Fibroblast of villous mesenchyme (primary cell): ENCODE results near the gene KRT74. TPM values are rescaled to one million over a fixed set of nuclear protein-coding genes. Genes with fewer than 3 reads are reported as not detected.

Source experiments
- DNase-seq: peaks from one replicate; pipeline ENCODE4 v3.0.0-alpha.2; 2010; ENCODE audit warnings: low read depth
- H3K4me3 ChIP-seq: 2 replicates; pipeline ENCODE4 v1.5.1; 2011; ENCODE audit warnings: low read depth, mild to moderate bottlenecking, low read length
- CTCF ChIP-seq: IDR thresholded peaks from 2 replicates; pipeline ENCODE4 v1.5.1; 2012; ENCODE audit warnings: low read depth, mild to moderate bottlenecking, low read length; ENCODE audit not compliant: insufficient read depth
- total RNA-seq: library from RNA; depleted of rRNA; stranded (reverse); fragments of >200 nt; gene quantifications from 2 replicates; pipeline ENCODE4 v1.2.3, GENCODE V29; 2012

Gene KRT74
- total RNA-seq, 1 donor, result not detected

- no peak for TF ChIP-seq CTCF
- DNase-seq, result no peak
- no peak overlapping the region for H3K4me3 ChIP-seq
Measured at GRCh38 chr12:52555577-52555976, 18.1 kb downstream of the KRT74 start.

GRCh38 chr12:52552681-52553195 is 20.9 kb downstream of the KRT74 start, which contains the start of gene KRT71:
TSS of gene KRT71 (minus strand) at chr12:52553145. CDS start at chr12:52553077, 68 bp downstream.
- DNase-seq, result no peak
- no peak within 1 kb of the TSS for H3K4me3 ChIP-seq
- no peak for TF ChIP-seq CTCF

- no peak overlapping the region for H3K4me3 ChIP-seq
- no peak for DNase-seq
- no peak for TF ChIP-seq CTCF
Measured at GRCh38 chr12:52552055-52552454, 21.6 kb downstream of the KRT74 start.

GRCh38 chr12:52551216-52551865 is 22.3 kb downstream of the KRT74 start:
- H3K4me3 ChIP-seq, result no peak overlapping the region
- peak; percentile 1 for DNase-seq
- no peak for TF ChIP-seq CTCF

DNA sequence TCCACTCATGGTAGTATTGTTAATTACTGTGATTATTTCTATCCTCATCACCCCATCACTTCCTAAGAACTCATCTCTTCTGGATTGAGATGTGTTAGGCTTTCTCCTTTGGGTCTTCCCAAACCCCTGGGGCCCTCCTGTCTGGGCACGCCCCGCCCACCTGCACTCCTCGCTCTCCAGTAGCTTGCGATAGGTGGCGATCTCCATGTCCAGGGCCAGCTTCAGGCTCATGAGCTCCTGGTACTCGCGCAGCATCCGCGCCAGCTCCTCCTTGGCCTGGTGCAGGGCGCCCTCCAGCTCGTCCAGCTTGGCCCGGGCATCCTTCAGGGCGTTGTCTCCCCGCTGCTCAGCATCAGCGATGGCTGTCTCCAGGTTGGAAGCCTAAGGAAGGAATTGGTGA is 27.5 kb downstream of the KRT74 start:
- no peak overlapping the region for H3K4me3 ChIP-seq
- TF ChIP-seq CTCF, result no peak
- no peak for DNase-seq

DNA sequence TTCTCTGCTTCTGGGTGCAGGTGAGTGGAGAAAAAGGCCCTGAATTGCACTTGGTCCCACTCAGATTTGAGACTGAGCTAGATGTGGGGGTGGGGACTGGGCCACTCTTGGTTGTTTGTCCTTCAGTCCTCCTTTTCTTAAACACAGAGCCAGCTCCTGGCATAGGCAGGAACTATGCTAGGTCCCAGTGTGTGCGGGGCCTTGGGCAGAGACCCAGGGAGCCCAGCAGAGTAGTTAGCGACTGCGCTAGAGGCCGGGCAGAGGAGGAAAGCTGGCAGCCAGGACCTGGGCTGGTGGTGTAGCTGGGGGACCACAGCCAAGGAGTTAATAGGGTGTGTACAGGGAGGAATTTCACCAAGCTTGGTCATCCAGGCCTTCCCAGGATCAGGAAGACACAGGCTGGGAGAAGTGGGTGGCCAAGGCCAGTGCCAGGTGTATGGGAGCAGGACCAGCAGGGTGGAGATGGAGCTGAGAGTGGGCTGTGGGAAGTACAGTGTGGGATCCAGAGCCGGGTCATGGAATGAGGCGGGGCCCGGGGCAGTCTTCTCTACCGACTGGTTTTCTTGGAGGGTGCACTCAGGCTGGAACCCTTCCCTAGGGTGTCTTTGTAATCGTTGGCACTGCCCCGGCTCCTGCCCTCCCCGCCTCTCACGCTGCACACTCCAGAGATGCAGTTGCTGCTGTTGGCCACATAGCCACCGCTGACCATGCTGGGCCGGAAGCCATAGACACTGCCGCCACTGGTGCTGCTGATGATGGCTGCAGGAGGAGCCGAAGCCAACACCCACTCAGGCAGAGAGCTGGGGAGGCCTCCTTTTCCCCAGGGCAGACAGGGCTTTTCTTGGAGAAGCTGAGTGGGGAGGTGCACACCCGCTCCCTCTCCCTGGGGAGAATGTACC is 29.4 kb downstream of the KRT74 start:
- TF ChIP-seq CTCF, result no peak
- DNase-seq, result no peak
- no peak overlapping the region for H3K4me3 ChIP-seq
